ENCODE data around the gene ST3GAL3. TPM values are rescaled to one million over a fixed set of nuclear protein-coding genes. Genes with fewer than 3 reads are reported as not detected.

Gene ST3GAL3
- polyA plus RNA-seq, 1 donor (not counting 4 experiments of a cell fraction or from before 2014, with no cell fraction given): 10.0 TPM

DNA sequence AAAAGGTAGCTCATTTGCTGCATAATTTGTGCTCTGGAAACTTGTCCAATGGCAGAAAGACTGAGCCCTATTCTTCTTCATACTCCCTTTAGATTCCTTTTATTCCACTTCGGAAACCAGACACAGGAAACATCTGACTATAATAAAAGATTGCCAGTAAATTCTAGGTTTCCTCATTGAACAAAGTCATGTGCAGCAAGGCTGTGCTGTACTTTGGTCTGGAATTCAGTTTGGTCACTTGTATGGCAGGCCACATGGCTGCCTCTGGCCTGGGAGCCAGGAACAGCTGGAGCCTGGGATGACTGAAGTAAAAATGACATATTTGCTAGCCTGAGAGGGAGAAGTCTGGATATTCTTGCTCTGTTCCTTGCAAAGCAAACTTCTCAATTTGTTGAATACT is 79.6 kb downstream of the ST3GAL3 start:
- Histone ChIP-seq H3K4me3 (ENCODE audit: control insufficient read depth in 2 of 3, extremely low read depth in 1 of 3, insufficient read depth in 2 of 3, low read depth in 1 of 3, low read length in 3 of 3) (no peak overlapping the region), H3K9me1 (ENCODE audit: control insufficient read depth, extremely low read depth, insufficient read depth, low read length) (no peaks in the 10 kb centered on the region), H3K9me3 (ENCODE audit: control insufficient read depth, low read depth, low read length) (no peaks in the 10 kb centered on the region), H3K27me3 (ENCODE audit: control insufficient read depth, extremely low read depth, insufficient read depth, low read length) (no peaks in the 10 kb centered on the region), H3K4me2 (ENCODE audit: control insufficient read depth, extremely low read depth, insufficient read depth, low read depth, low read length) (no peak overlapping the region), H3K9ac (ENCODE audit: control insufficient read depth, extremely low read depth, insufficient read depth, low read length) (no peak overlapping the region), H4K20me1 (ENCODE audit: control insufficient read depth, extremely low read depth, insufficient read depth, low read length) (no peaks in the 10 kb centered on the region), H3K79me2 (ENCODE audit: control insufficient read depth, insufficient read depth, low read length) (no peaks in the 10 kb centered on the region), H2AFZ (ENCODE audit: control insufficient read depth, low read length) (no peak overlapping the region), H3K27ac (ENCODE audit: control insufficient read depth, insufficient read depth, low read length) (no peak overlapping the region), H3K4me1 (ENCODE audit: control insufficient read depth, extremely low read depth, insufficient read depth, low read length) (peaks cover 16% of the 10 kb centered on the region), H3K36me3 (ENCODE audit: control insufficient read depth in 2 of 2, extremely low read depth in 1 of 2, insufficient read depth in 2 of 2, low read length in 2 of 2) (peaks cover 0 to 3% of the 10 kb centered on the region in 2 experiments)
- dilution Hi-C loops (cut with MboI; ENCODE audit: extremely low pct_ligation_motif_present, low sequenced_read_pairs): no loop called here
- FAIRE-seq (no peak), DNase-seq (ENCODE audit: low read depth, low spot score) (no peak)
- no peak for TF ChIP-seq EZH2 (IDR thresholded peaks at IDR 0.05; ENCODE audit: low read length)
- TF ChIP-seq, protein P1, sequence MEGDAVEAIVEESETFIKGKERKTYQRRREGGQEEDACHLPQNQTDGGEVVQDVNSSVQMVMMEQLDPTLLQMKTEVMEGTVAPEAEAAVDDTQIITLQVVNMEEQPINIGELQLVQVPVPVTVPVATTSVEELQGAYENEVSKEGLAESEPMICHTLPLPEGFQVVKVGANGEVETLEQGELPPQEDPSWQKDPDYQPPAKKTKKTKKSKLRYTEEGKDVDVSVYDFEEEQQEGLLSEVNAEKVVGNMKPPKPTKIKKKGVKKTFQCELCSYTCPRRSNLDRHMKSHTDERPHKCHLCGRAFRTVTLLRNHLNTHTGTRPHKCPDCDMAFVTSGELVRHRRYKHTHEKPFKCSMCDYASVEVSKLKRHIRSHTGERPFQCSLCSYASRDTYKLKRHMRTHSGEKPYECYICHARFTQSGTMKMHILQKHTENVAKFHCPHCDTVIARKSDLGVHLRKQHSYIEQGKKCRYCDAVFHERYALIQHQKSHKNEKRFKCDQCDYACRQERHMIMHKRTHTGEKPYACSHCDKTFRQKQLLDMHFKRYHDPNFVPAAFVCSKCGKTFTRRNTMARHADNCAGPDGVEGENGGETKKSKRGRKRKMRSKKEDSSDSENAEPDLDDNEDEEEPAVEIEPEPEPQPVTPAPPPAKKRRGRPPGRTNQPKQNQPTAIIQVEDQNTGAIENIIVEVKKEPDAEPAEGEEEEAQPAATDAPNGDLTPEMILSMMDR (optimal IDR thresholded peaks at IDR 0.05 in 1 of 3, IDR thresholded peaks at IDR 0.05 in 1 of 3, conservative IDR thresholded peaks at IDR 0.05 in 1 of 3; ENCODE audit: extremely low read depth in 1 of 3, insufficient read depth in 2 of 3, low read length in 3 of 3): no peak

DNA sequence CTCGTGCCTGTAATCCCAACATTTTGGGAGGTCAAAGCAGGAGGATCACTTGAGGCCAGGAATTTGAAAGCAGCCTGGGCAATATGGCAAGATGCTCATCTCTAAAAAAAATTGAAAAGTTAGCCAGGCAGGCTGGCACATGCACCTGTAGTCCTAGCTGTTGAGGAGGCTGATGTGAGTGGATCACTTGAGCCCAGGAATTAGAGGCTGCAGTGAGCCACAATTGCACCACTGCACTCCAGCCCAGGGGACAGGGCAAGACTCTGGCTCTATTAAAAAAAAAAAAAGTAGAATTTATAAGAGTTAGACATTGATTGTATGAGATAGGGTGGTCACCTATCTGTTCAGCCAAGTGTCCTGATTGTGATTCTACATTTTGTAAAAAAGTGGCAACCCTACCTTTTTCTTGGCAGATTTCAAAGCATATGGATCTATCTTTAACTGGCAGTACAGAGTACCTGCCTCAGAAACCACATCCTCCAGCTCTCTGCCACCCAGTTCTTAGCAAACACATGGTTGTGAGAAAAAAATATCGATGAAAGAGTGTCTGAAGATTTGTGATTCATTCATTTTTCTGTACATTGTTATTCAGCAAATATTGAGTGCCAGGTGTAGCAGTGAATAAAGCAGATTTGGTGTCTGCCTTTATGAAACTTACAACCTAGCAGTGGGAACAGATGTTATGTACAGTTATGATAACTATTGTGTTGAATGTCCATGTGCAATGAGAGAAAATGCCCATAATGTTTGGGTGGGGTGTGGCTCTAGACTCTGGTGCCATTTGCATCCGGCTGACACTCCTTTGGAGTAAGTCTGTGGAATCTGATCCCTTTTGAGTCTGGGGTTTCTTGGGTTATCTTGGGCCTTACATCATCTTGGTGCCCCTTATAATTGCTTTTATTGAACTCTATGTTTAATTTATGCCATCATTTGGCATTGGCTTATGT is 82.5 kb downstream of the ST3GAL3 start:
- no peak for DNase-seq (ENCODE audit: low read depth, low spot score)
- no peaks in the 10 kb centered on the region for H3K27me3 ChIP-seq (ENCODE audit: control insufficient read depth, extremely low read depth, insufficient read depth, low read length)
- no peaks in the 10 kb centered on the region for H4K20me1 ChIP-seq (ENCODE audit: control insufficient read depth, extremely low read depth, insufficient read depth, low read length)
- no peaks in the 10 kb centered on the region for H3K79me2 ChIP-seq (ENCODE audit: control insufficient read depth, insufficient read depth, low read length)
- no peaks in the 10 kb centered on the region for H3K9me3 ChIP-seq (ENCODE audit: control insufficient read depth, low read depth, low read length)
- H3K4me3 ChIP-seq (ENCODE audit: control insufficient read depth in 2 of 3, extremely low read depth in 1 of 3, insufficient read depth in 2 of 3, low read depth in 1 of 3, low read length in 3 of 3): no peak overlapping the region
- FAIRE-seq: peak; percentile 9
- no peak overlapping the region for H2AFZ ChIP-seq (ENCODE audit: control insufficient read depth, low read length)
- no peak overlapping the region for H3K9ac ChIP-seq (ENCODE audit: control insufficient read depth, extremely low read depth, insufficient read depth, low read length)
- H3K4me2 ChIP-seq (ENCODE audit: control insufficient read depth, extremely low read depth, insufficient read depth, low read depth, low read length): no peak overlapping the region
- H3K9me1 ChIP-seq (ENCODE audit: control insufficient read depth, extremely low read depth, insufficient read depth, low read length): no peaks in the 10 kb centered on the region
- peaks cover 2% of the 10 kb centered on the region for H3K4me1 ChIP-seq (ENCODE audit: control insufficient read depth, extremely low read depth, insufficient read depth, low read length)
- peaks cover 0 to 10% of the 10 kb centered on the region in 2 experiments for H3K36me3 ChIP-seq (ENCODE audit: control insufficient read depth in 2 of 2, extremely low read depth in 1 of 2, insufficient read depth in 2 of 2, low read length in 2 of 2)
- no peak overlapping the region for H3K27ac ChIP-seq (ENCODE audit: control insufficient read depth, insufficient read depth, low read length)
- dilution Hi-C loops (cut with MboI; ENCODE audit: extremely low pct_ligation_motif_present, low sequenced_read_pairs): no loop called here
- TF ChIP-seq, protein P1 (optimal IDR thresholded peaks at IDR 0.05 in 1 of 3, IDR thresholded peaks at IDR 0.05 in 1 of 3, conservative IDR thresholded peaks at IDR 0.05 in 1 of 3; ENCODE audit: extremely low read depth in 1 of 3, insufficient read depth in 2 of 3, low read length in 3 of 3): no peak
- no peak for TF ChIP-seq EZH2 (IDR thresholded peaks at IDR 0.05; ENCODE audit: low read length)

Data from keratinocyte (primary cell).